ENCODE results near the gene TAF9. TPM values are rescaled to one million over a fixed set of nuclear protein-coding genes. Genes with fewer than 3 reads are reported as not detected.

The TAF9 gene
- total and polyA plus RNA-seq, 2 experiments from 2014 or later: 65.1 to 146 TPM

GRCh38 chr5:69329905-69330489 is 39.3 kb downstream of the TAF9 start:
- Mint-ChIP-seq H3K27me3 (ENCODE audit: insufficient read depth, low read depth, poor library complexity) (peaks cover 6% of the 10 kb centered on the region), H3K4me1 (peaks cover 11% of the 10 kb centered on the region; the same call in 2 of the 3 replicates), H3K4me3 (no peak overlapping the region), H3K27ac (no peak overlapping the region), H3K9me3 (peaks cover 4% of the 10 kb centered on the region; the same call in 2 of the 3 replicates), H3K36me3 (ENCODE audit: low read depth) (peaks cover 3% of the 10 kb centered on the region; the same call in 1 of the 3 replicates)
- no peaks in the 10 kb centered on the region for H3F3A ChIP-seq (replicated peaks; ENCODE audit: low read depth)
- H3K27me3 ChIP-seq (ENCODE audit: insufficient read depth): no peaks in the 10 kb centered on the region
- H3K4me2 ChIP-seq: no peak overlapping the region
- ATAC-seq (no peak), DNase-seq (ENCODE audit: low spot score) (no peak)
- no peaks in the 10 kb centered on the region for H3K79me2 ChIP-seq (replicated peaks; ENCODE audit: insufficient read depth)
- TF ChIP-seq CTCF (conservative IDR thresholded peaks at IDR 0.05; ENCODE audit: low read depth in 2 of 2) (no peak), ETS1 (IDR thresholded peaks at IDR 0.05) (no peak), ZNF114 (CRISPR knock-in tag; IDR thresholded peaks at IDR 0.05) (no peak), ZNF462 (CRISPR knock-in tag; IDR thresholded peaks at IDR 0.05) (no peak), POLR2AphosphoS5 (IDR thresholded peaks at IDR 0.05; ENCODE audit: low read depth) (no peak), NANOG (IDR thresholded peaks at IDR 0.05; ENCODE audit: borderline replicate concordance) (no peak), STAT1 (IDR thresholded peaks at IDR 0.05; ENCODE audit: unreplicated experiment) (no peak), EZH2 (IDR thresholded peaks at IDR 0.05; ENCODE audit: low read depth, unreplicated experiment) (no peak), ZNF331 (CRISPR knock-in tag; IDR thresholded peaks at IDR 0.05; ENCODE audit: low read depth) (no peak), EZH2phosphoT487 (IDR thresholded peaks at IDR 0.05; ENCODE audit: unreplicated experiment) (no peak), REST (IDR thresholded peaks at IDR 0.05; ENCODE audit: unreplicated experiment) (no peak), CREB1 (CRISPR knock-in tag; IDR thresholded peaks at IDR 0.05; ENCODE audit: low read depth) (no peak)
- no peak overlapping the region; the same call in 1 of the 2 replicates for H2AFZ ChIP-seq
- H3K27ac ChIP-seq (ENCODE audit: low read depth): no peak overlapping the region
- H4K20me1 ChIP-seq (replicated peaks; ENCODE audit: insufficient read depth): no peaks in the 10 kb centered on the region
- peaks cover 4% of the 10 kb centered on the region; the same call in 1 of the 2 replicates for H3K4me1 ChIP-seq (ENCODE audit: insufficient read depth)
- 0 out of 2 replicates have a peak, but pooled peaks cover 5% of the 10 kb centered on the region for H3K9me2 ChIP-seq (ENCODE audit: insufficient read depth)
- no peak overlapping the region for H3K4me3 ChIP-seq
- no peaks in the 10 kb centered on the region for H3K36me3 ChIP-seq (ENCODE audit: insufficient read depth)

Data from GM23338 (cell line).